ENCODE measurements around the gene ZFR2.

Gene ZFR2

GRCh38 chr19:3882041-3882384 lies 13.2 kb upstream of the ZFR2 start:
- DNase-seq (no peak), ATAC-seq (ENCODE audit: insufficient read depth, low read depth) (no peak)
- Histone ChIP-seq H3K27me3 (ENCODE audit: insufficient read depth, low read length, poor library complexity) (no peaks in the 10 kb centered on the region), H3K79me2 (ENCODE audit: insufficient read depth, low read length) (no peaks in the 10 kb centered on the region), H2AFZ (ENCODE audit: low read depth, low read length) (no peak overlapping the region), H3K9ac (ENCODE audit: low read depth, low read length) (no peak overlapping the region), H3K4me2 (ENCODE audit: insufficient read depth, low read length) (no peak overlapping the region), H4K20me1 (ENCODE audit: insufficient read depth, low read length) (no peaks in the 10 kb centered on the region; the same call in 1 of the 2 replicates), H3K27ac (ENCODE audit: low read length) (no peak overlapping the region), H3K4me1 (ENCODE audit: insufficient read depth, low read length) (no peaks in the 10 kb centered on the region; the same call in 1 of the 2 replicates), H3K9me3 (ENCODE audit: insufficient read depth, low read length, severe bottlenecking) (no peaks in the 10 kb centered on the region), H3K4me3 (ENCODE audit: low read depth in 1 of 2, low read length in 2 of 2) (no peak overlapping the region), H3K36me3 (ENCODE audit: insufficient read depth, low read length) (no peaks in the 10 kb centered on the region)
- no peak for TF ChIP-seq EZH2 (IDR thresholded peaks at IDR 0.05; ENCODE audit: borderline replicate concordance, low read depth, low read length, severe bottlenecking)
- TF ChIP-seq, protein P1, sequence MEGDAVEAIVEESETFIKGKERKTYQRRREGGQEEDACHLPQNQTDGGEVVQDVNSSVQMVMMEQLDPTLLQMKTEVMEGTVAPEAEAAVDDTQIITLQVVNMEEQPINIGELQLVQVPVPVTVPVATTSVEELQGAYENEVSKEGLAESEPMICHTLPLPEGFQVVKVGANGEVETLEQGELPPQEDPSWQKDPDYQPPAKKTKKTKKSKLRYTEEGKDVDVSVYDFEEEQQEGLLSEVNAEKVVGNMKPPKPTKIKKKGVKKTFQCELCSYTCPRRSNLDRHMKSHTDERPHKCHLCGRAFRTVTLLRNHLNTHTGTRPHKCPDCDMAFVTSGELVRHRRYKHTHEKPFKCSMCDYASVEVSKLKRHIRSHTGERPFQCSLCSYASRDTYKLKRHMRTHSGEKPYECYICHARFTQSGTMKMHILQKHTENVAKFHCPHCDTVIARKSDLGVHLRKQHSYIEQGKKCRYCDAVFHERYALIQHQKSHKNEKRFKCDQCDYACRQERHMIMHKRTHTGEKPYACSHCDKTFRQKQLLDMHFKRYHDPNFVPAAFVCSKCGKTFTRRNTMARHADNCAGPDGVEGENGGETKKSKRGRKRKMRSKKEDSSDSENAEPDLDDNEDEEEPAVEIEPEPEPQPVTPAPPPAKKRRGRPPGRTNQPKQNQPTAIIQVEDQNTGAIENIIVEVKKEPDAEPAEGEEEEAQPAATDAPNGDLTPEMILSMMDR (IDR thresholded peaks at IDR 0.05; ENCODE audit: borderline replicate concordance, extremely low read depth, low read length, poor library complexity, severe bottlenecking), result no peak

- H4K20me1 ChIP-seq (ENCODE audit: insufficient read depth, low read length), result no peaks in the 10 kb centered on the region
- H3K4me1 ChIP-seq (ENCODE audit: insufficient read depth, low read length), result no peaks in the 10 kb centered on the region; the same call in 1 of the 2 replicates
- H3K9ac ChIP-seq (ENCODE audit: low read depth, low read length), result no peak overlapping the region
- TF ChIP-seq, protein P1 (IDR thresholded peaks at IDR 0.05; ENCODE audit: borderline replicate concordance, extremely low read depth, low read length, poor library complexity, severe bottlenecking), result no peak
- TF ChIP-seq EZH2 (IDR thresholded peaks at IDR 0.05; ENCODE audit: borderline replicate concordance, low read depth, low read length, severe bottlenecking), result no peak
- H3K4me2 ChIP-seq (ENCODE audit: insufficient read depth, low read length), result no peak overlapping the region
- H3K4me3 ChIP-seq (ENCODE audit: low read depth in 1 of 2, low read length in 2 of 2), result no peak overlapping the region
- DNase-seq, result peak; percentile 21
- no peaks in the 10 kb centered on the region for H3K79me2 ChIP-seq (ENCODE audit: insufficient read depth, low read length)
- H3K27ac ChIP-seq (ENCODE audit: low read length), result no peak overlapping the region
- no peak overlapping the region for H2AFZ ChIP-seq (ENCODE audit: low read depth, low read length)
- peak; percentile 52; the same call in 1 of the 3 replicates for ATAC-seq (ENCODE audit: insufficient read depth, low read depth)
- H3K27me3 ChIP-seq (ENCODE audit: insufficient read depth, low read length, poor library complexity), result no peaks in the 10 kb centered on the region
- H3K36me3 ChIP-seq (ENCODE audit: insufficient read depth, low read length), result no peaks in the 10 kb centered on the region
- H3K9me3 ChIP-seq (ENCODE audit: insufficient read depth, low read length, severe bottlenecking), result no peaks in the 10 kb centered on the region
Observed at GRCh38 chr19:3881272-3882040, 12.6 kb upstream of the ZFR2 start.

DNA sequence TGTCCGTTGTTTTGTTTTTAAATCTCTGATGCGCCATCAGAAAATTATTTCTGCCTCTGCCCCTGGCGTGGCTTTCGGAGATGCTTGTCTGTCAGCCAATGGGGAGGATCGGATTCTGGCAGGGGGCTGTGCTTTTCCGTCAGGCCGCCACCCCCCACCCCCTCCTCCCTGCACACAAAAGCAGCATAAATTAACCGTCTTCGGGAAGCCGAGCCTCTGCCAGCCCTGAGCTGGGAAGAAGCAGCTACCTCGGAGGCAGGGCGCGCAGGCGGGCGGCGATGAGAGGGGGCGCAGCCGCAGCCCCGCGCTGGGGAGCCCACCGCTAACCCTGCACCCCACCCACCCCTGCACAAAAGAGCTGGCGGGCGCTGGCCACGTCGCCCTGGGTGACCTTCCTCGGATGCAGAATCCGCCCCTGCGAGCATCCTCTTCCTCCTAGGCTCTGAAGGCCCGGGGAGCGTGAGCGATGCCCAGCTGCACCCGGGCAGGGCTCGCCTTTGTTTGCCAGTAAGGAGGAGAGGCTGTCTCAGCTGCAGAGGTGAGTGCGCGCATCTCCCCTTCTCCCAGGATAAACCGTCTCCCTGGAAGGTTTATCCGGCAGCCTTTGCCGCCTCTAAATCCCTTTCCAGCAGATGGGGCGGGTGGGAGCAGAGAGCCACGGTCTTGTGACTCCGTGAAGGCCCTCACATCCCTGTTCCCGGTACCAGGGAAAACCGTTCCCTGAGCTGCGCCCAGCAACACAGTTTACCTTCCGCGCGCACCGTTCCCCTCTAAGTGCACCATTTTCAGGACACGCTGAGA lies 11.8 kb upstream of the ZFR2 start, which contains the start of gene ATCAY:
Gene ATCAY, plus strand, starts transcription at position 215 of the 801 bp plus-strand sequence. CDS start 5,083 bp downstream, outside the sequence.
- no peak within 1 kb of the TSS for H2AFZ ChIP-seq (ENCODE audit: low read depth, low read length)
- ATAC-seq (ENCODE audit: insufficient read depth, low read depth) (no peak), DNase-seq (no peak)
- no peaks in the 10 kb centered on the region for H3K79me2 ChIP-seq (ENCODE audit: insufficient read depth, low read length)
- no peaks in the 10 kb centered on the region for H3K27me3 ChIP-seq (ENCODE audit: insufficient read depth, low read length, poor library complexity)
- no peaks in the 10 kb centered on the region for H4K20me1 ChIP-seq (ENCODE audit: insufficient read depth, low read length)
- no peaks in the 10 kb centered on the region for H3K9me3 ChIP-seq (ENCODE audit: insufficient read depth, low read length, severe bottlenecking)
- H3K4me3 ChIP-seq (ENCODE audit: low read depth in 1 of 2, low read length in 2 of 2), result no peak within 1 kb of the TSS
- H3K27ac ChIP-seq (ENCODE audit: low read length), result no peak within 1 kb of the TSS
- no peak within 1 kb of the TSS for H3K4me2 ChIP-seq (ENCODE audit: insufficient read depth, low read length)
- TF ChIP-seq EZH2 (IDR thresholded peaks at IDR 0.05; ENCODE audit: borderline replicate concordance, low read depth, low read length, severe bottlenecking), result no peak
- TF ChIP-seq, protein P1 (IDR thresholded peaks at IDR 0.05; ENCODE audit: borderline replicate concordance, extremely low read depth, low read length, poor library complexity, severe bottlenecking), result no peak
- no peaks in the 10 kb centered on the region; the same call in 1 of the 2 replicates for H3K4me1 ChIP-seq (ENCODE audit: insufficient read depth, low read length)
- H3K36me3 ChIP-seq (ENCODE audit: insufficient read depth, low read length), result no peaks in the 10 kb centered on the region
- no peak within 1 kb of the TSS for H3K9ac ChIP-seq (ENCODE audit: low read depth, low read length)

Data from DND-41 (cell line).